ENCODE data around the gene PRPF31.

PRPF31 gene

GRCh38 chr19:54159352-54160181 lies 44.0 kb downstream of the PRPF31 start, which contains the start of gene LENG1:
Gene LENG1 (minus strand): TSS chr19:54159721. CDS start chr19:54159695, 26 bp downstream.
- Histone ChIP-seq H3K27me3 (ENCODE audit: insufficient read depth, insufficient read length) (no peaks in the 10 kb centered on the region), H3K9ac (ENCODE audit: insufficient read length, low read depth) (peak within 1 kb of the TSS; percentile 82), H3K4me1 (ENCODE audit: insufficient read depth, insufficient read length) (peaks cover 2% of the 10 kb centered on the region), H3K36me3 (ENCODE audit: insufficient read depth, insufficient read length, low read length) (peaks cover 35% of the 10 kb centered on the region), H3K4me3 (ENCODE audit: insufficient read length, low read depth) (peak within 1 kb of the TSS; percentile 67), H3K9me3 (ENCODE audit: insufficient read depth, low read length) (no peaks in the 10 kb centered on the region)
- TF ChIP-seq SUZ12 (IDR thresholded peaks at IDR 0.05; ENCODE audit: extremely low read depth, insufficient read depth, insufficient read length), result no peak
- TF ChIP-seq YY1 (IDR thresholded peaks at IDR 0.05; ENCODE audit: insufficient read depth, insufficient read length), result no peak
- TF ChIP-seq ZNF274 (IDR thresholded peaks at IDR 0.05; ENCODE audit: low read depth, low read length), result no peak
- DNase-seq (ENCODE audit: low read depth, low spot score), result peak; percentile 98

GRCh38 chr19:54160182-54160811 lies 44.7 kb downstream of the PRPF31 start:
- Histone ChIP-seq H3K9ac (ENCODE audit: insufficient read length, low read depth) (peak overlapping the region; percentile 81), H3K9me3 (ENCODE audit: insufficient read depth, low read length) (no peaks in the 10 kb centered on the region), H3K4me1 (ENCODE audit: insufficient read depth, insufficient read length) (peaks cover 2% of the 10 kb centered on the region), H3K4me3 (ENCODE audit: insufficient read length, low read depth) (peak overlapping the region; percentile 67), H3K36me3 (ENCODE audit: insufficient read depth, insufficient read length, low read length) (peaks cover 29% of the 10 kb centered on the region), H3K27me3 (ENCODE audit: insufficient read depth, insufficient read length) (no peaks in the 10 kb centered on the region)
- TF ChIP-seq ZNF274 (IDR thresholded peaks at IDR 0.05; ENCODE audit: low read depth, low read length), result no peak
- TF ChIP-seq YY1 (IDR thresholded peaks at IDR 0.05; ENCODE audit: insufficient read depth, insufficient read length), result no peak
- TF ChIP-seq SUZ12 (IDR thresholded peaks at IDR 0.05; ENCODE audit: extremely low read depth, insufficient read depth, insufficient read length), result no peak
- no peak for DNase-seq (ENCODE audit: low read depth, low spot score)

GRCh38 chr19:54160854-54161253 lies 45.3 kb downstream of the PRPF31 start:
- Histone ChIP-seq H3K9ac (ENCODE audit: insufficient read length, low read depth) (peak overlapping the region; percentile 81), H3K4me1 (ENCODE audit: insufficient read depth, insufficient read length) (peaks cover 2% of the 10 kb centered on the region), H3K36me3 (ENCODE audit: insufficient read depth, insufficient read length, low read length) (peaks cover 26% of the 10 kb centered on the region), H3K4me3 (ENCODE audit: insufficient read length, low read depth) (peak overlapping the region; percentile 67), H3K27me3 (ENCODE audit: insufficient read depth, insufficient read length) (no peaks in the 10 kb centered on the region), H3K9me3 (ENCODE audit: insufficient read depth, low read length) (no peaks in the 10 kb centered on the region)
- DNase-seq (ENCODE audit: low read depth, low spot score), result no peak
- TF ChIP-seq YY1 (IDR thresholded peaks at IDR 0.05; ENCODE audit: insufficient read depth, insufficient read length) (no peak), ZNF274 (IDR thresholded peaks at IDR 0.05; ENCODE audit: low read depth, low read length) (no peak), SUZ12 (IDR thresholded peaks at IDR 0.05; ENCODE audit: extremely low read depth, insufficient read depth, insufficient read length) (no peak)

GRCh38 chr19:54162241-54162805 lies 46.8 kb downstream of the PRPF31 start:
- Histone ChIP-seq H3K9ac (ENCODE audit: insufficient read length, low read depth) (no peak overlapping the region), H3K36me3 (ENCODE audit: insufficient read depth, insufficient read length, low read length) (peaks cover 12% of the 10 kb centered on the region), H3K4me1 (ENCODE audit: insufficient read depth, insufficient read length) (peaks cover 2% of the 10 kb centered on the region), H3K9me3 (ENCODE audit: insufficient read depth, low read length) (no peaks in the 10 kb centered on the region), H3K4me3 (ENCODE audit: insufficient read length, low read depth) (no peak overlapping the region), H3K27me3 (ENCODE audit: insufficient read depth, insufficient read length) (no peaks in the 10 kb centered on the region)
- DNase-seq (ENCODE audit: low read depth, low spot score), result no peak
- TF ChIP-seq SUZ12 (IDR thresholded peaks at IDR 0.05; ENCODE audit: extremely low read depth, insufficient read depth, insufficient read length) (no peak), YY1 (IDR thresholded peaks at IDR 0.05; ENCODE audit: insufficient read depth, insufficient read length) (no peak), ZNF274 (IDR thresholded peaks at IDR 0.05; ENCODE audit: low read depth, low read length) (no peak)

DNA sequence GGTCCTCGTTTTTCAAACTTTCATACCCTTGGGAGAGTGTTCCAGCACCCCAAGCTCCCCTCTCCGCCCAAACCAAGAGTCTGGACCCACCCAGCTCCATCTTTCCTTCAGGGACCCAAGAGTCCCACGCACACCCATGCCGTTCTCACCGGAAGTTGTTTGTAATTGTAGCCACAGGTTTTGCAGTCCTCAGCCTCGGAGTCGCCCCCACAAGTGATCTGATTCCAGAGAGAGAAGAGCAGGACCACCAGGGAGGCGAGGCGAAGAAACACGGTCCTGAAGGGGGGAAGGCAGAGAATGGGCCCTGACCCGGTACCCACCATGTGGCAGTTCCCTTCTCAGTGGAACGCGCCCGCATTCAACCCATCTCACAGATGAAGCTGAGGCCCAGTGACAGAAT lies 47.3 kb downstream of the PRPF31 start:
- H3K9me3 ChIP-seq (ENCODE audit: insufficient read depth, low read length), result no peaks in the 10 kb centered on the region
- no peak overlapping the region for H3K4me3 ChIP-seq (ENCODE audit: insufficient read length, low read depth)
- H3K27me3 ChIP-seq (ENCODE audit: insufficient read depth, insufficient read length), result no peaks in the 10 kb centered on the region
- no peak overlapping the region for H3K9ac ChIP-seq (ENCODE audit: insufficient read length, low read depth)
- H3K4me1 ChIP-seq (ENCODE audit: insufficient read depth, insufficient read length), result peaks cover 2% of the 10 kb centered on the region
- TF ChIP-seq ZNF274 (IDR thresholded peaks at IDR 0.05; ENCODE audit: low read depth, low read length), result no peak
- peaks cover 9% of the 10 kb centered on the region for H3K36me3 ChIP-seq (ENCODE audit: insufficient read depth, insufficient read length, low read length)
- DNase-seq (ENCODE audit: low read depth, low spot score), result no peak

GRCh38 chr19:54164369-54165068 lies 49.0 kb downstream of the PRPF31 start:
- Histone ChIP-seq H3K4me3 (ENCODE audit: insufficient read length, low read depth) (no peak overlapping the region), H3K4me1 (ENCODE audit: insufficient read depth, insufficient read length) (peaks cover 3% of the 10 kb centered on the region), H3K27me3 (ENCODE audit: insufficient read depth, insufficient read length) (no peaks in the 10 kb centered on the region), H3K9ac (ENCODE audit: insufficient read length, low read depth) (no peak overlapping the region), H3K36me3 (ENCODE audit: insufficient read depth, insufficient read length, low read length) (peaks cover 6% of the 10 kb centered on the region), H3K9me3 (ENCODE audit: insufficient read depth, low read length) (no peaks in the 10 kb centered on the region)
- DNase-seq (ENCODE audit: low read depth, low spot score), result no peak
- TF ChIP-seq ZNF274 (IDR thresholded peaks at IDR 0.05; ENCODE audit: low read depth, low read length) (no peak), SUZ12 (IDR thresholded peaks at IDR 0.05; ENCODE audit: extremely low read depth, insufficient read depth, insufficient read length) (no peak), YY1 (IDR thresholded peaks at IDR 0.05; ENCODE audit: insufficient read depth, insufficient read length) (no peak)
